HCT116 (cell line): ENCODE measurements around the gene GRM8.

Experiments
- CEBPB ChIP-seq: IDR thresholded peaks from 2 replicates; pipeline ENCODE4 v1.6.1; 2012; ENCODE audit warnings: low read depth
- EGR1 ChIP-seq: IDR thresholded peaks from 2 replicates; pipeline ENCODE4 v1.6.1; 2012; ENCODE audit warnings: low read depth
- POLR2A ChIP-seq: IDR thresholded peaks from 2 replicates; pipeline ENCODE4 v1.7.0; 2011; ENCODE audit warnings: borderline replicate concordance; ENCODE audit not compliant: insufficient read depth, insufficient read length; ENCODE audit errors: extremely low read depth
- POLR2AphosphoS5 ChIP-seq: IDR thresholded peaks from 2 replicates; pipeline ENCODE4 v1.6.1; 2011; ENCODE audit warnings: mild to moderate bottlenecking, low read depth, low read length, moderate library complexity
- ZNF274 ChIP-seq: fragments of 200-500 bp; sonication (Bioruptor generic); IDR thresholded peaks from 2 replicates; pipeline ENCODE4 v1.6.1; 2014; ENCODE audit warnings: mild to moderate bottlenecking, low read depth, low read length, inconsistent platforms
- TF ChIP-seq, protein P1 (sequence below), 3 experiments: fragments of 200-600 bp in 1 of 3; sonication (generic) in 1 of 3; IDR thresholded peaks in 2 of 3; conservative IDR thresholded peaks in 1 of 3; 2 replicates each; pipeline ENCODE4 v1.5.1; 2012 to 2017; ENCODE audit warnings: low read depth in 2 of 3, low read length in 2 of 3, antibody characterized with exemption in 1 of 3, borderline replicate concordance in 1 of 3, control low read depth in 1 of 3, mild to moderate bottlenecking in 1 of 3, mixed read lengths in 1 of 3, mixed run types in 1 of 3, moderate library complexity in 1 of 3; ENCODE audit not compliant: insufficient read depth in 1 of 3
- TF ChIP-seq, protein P2 (sequence below): IDR thresholded peaks from 2 replicates; pipeline ENCODE4 v1.6.1; 2012; ENCODE audit warnings: low read depth

DNA sequence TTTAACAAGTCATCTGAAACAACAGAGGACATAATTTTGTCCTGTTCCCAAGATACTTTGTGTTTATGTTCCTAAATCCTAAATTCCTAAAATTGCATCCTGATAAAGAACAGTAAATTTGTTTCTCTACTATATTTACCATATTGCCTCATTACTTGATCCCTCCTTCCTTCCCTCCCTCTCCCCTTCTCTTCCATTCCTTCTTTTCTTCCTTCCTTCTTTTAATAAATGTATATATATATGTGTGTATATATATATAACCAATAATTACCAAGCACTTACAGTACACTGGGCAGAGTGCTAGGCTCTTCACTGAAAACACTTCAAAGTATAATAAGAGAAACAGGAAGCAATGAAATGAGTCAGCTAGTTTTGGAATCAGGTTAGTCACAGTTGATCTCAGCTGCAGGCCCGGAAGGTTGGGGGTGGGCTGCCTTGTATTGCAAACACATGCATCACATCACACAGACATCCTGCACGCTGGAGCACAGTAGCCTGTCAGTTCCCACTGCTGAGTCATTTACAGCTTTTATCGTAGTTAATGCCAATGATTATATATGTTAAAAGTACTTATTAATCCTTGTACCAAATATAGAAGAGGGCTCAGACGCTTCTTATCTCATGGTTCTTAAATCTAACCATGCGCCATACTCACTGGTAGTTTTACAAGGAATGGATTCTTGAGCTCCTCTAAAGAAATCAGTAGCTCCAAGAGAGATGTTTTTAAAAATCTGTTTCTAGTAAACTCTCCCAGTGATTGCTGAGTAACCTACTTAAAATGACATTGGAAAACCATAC lies 551.7 kb downstream of the GRM8 start:
- TF ChIP-seq, protein P1, sequence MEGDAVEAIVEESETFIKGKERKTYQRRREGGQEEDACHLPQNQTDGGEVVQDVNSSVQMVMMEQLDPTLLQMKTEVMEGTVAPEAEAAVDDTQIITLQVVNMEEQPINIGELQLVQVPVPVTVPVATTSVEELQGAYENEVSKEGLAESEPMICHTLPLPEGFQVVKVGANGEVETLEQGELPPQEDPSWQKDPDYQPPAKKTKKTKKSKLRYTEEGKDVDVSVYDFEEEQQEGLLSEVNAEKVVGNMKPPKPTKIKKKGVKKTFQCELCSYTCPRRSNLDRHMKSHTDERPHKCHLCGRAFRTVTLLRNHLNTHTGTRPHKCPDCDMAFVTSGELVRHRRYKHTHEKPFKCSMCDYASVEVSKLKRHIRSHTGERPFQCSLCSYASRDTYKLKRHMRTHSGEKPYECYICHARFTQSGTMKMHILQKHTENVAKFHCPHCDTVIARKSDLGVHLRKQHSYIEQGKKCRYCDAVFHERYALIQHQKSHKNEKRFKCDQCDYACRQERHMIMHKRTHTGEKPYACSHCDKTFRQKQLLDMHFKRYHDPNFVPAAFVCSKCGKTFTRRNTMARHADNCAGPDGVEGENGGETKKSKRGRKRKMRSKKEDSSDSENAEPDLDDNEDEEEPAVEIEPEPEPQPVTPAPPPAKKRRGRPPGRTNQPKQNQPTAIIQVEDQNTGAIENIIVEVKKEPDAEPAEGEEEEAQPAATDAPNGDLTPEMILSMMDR (IDR thresholded peaks at IDR 0.05 in 2 of 3, conservative IDR thresholded peaks at IDR 0.05 in 1 of 3; ENCODE audit: borderline replicate concordance in 1 of 3, insufficient read depth in 1 of 3, low read depth in 2 of 3, low read length in 2 of 3): no peak
- TF ChIP-seq, protein P2, sequence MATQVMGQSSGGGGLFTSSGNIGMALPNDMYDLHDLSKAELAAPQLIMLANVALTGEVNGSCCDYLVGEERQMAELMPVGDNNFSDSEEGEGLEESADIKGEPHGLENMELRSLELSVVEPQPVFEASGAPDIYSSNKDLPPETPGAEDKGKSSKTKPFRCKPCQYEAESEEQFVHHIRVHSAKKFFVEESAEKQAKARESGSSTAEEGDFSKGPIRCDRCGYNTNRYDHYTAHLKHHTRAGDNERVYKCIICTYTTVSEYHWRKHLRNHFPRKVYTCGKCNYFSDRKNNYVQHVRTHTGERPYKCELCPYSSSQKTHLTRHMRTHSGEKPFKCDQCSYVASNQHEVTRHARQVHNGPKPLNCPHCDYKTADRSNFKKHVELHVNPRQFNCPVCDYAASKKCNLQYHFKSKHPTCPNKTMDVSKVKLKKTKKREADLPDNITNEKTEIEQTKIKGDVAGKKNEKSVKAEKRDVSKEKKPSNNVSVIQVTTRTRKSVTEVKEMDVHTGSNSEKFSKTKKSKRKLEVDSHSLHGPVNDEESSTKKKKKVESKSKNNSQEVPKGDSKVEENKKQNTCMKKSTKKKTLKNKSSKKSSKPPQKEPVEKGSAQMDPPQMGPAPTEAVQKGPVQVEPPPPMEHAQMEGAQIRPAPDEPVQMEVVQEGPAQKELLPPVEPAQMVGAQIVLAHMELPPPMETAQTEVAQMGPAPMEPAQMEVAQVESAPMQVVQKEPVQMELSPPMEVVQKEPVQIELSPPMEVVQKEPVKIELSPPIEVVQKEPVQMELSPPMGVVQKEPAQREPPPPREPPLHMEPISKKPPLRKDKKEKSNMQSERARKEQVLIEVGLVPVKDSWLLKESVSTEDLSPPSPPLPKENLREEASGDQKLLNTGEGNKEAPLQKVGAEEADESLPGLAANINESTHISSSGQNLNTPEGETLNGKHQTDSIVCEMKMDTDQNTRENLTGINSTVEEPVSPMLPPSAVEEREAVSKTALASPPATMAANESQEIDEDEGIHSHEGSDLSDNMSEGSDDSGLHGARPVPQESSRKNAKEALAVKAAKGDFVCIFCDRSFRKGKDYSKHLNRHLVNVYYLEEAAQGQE: no peak
- no peak for TF ChIP-seq ZNF274
- TF ChIP-seq POLR2AphosphoS5: peak; percentile 75
- TF ChIP-seq POLR2A: no peak
- peak; percentile 92 for TF ChIP-seq CEBPB
- TF ChIP-seq EGR1: peak; percentile 60
